ENCODE results near the gene CASZ1. TPM values are rescaled to one million over a fixed set of nuclear protein-coding genes. Genes with fewer than 3 reads are reported as not detected.

Gene CASZ1
- total and polyA plus RNA-seq, 2 donors: 1.8 to 3.9 TPM

DNA sequence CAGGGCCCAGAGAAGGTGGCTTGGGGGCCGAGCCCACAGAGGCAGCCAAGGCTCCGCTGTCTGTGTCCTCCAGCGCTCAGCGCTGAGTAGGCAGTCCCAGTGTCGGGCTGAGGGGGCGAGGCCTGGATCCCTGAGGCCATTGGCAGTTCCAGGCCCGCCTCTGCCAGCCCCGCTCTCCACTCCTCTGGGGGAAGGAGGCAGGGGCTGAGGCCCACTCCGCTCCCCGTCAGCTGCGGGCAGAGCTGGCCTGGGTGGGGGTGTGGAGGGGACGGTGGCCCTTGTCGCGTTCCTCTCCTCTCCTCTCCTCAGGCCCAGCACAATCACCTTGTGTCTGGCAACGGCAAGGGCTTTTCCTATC lies 132.8 kb downstream of the CASZ1 start:
- H3K4me1 ChIP-seq (ENCODE audit: control insufficient read depth in 2 of 2, insufficient read depth in 2 of 2, low read length in 2 of 2): peaks cover 0 to 6% of the 10 kb centered on the region in 2 donors
- no peaks in the 10 kb centered on the region for H3K9me3 ChIP-seq (ENCODE audit: control insufficient read depth in 2 of 2, insufficient read depth in 1 of 2, low read length in 1 of 2)
- H3K36me3 ChIP-seq (ENCODE audit: control insufficient read depth in 2 of 2, insufficient read depth in 2 of 2, low read length in 1 of 2): peaks cover 2 to 28% of the 10 kb centered on the region in 2 donors
- H3K4me3 ChIP-seq (ENCODE audit: low read length in 2 of 2): no peak overlapping the region
- 95% methylated on average over 15 of the region's 15 CpGs for WGBS
- no peak for DNase-seq (ENCODE audit: low read depth in 6 of 9, low spot score in 9 of 9)
- H3K27ac ChIP-seq (ENCODE audit: low read depth in 1 of 2, low read length in 1 of 2): no peak overlapping the region
- H3K27me3 ChIP-seq (ENCODE audit: control insufficient read depth in 2 of 2, insufficient read depth in 1 of 2, low read length in 1 of 2): peaks cover 0 to 10% of the 10 kb centered on the region in 2 donors

DNA sequence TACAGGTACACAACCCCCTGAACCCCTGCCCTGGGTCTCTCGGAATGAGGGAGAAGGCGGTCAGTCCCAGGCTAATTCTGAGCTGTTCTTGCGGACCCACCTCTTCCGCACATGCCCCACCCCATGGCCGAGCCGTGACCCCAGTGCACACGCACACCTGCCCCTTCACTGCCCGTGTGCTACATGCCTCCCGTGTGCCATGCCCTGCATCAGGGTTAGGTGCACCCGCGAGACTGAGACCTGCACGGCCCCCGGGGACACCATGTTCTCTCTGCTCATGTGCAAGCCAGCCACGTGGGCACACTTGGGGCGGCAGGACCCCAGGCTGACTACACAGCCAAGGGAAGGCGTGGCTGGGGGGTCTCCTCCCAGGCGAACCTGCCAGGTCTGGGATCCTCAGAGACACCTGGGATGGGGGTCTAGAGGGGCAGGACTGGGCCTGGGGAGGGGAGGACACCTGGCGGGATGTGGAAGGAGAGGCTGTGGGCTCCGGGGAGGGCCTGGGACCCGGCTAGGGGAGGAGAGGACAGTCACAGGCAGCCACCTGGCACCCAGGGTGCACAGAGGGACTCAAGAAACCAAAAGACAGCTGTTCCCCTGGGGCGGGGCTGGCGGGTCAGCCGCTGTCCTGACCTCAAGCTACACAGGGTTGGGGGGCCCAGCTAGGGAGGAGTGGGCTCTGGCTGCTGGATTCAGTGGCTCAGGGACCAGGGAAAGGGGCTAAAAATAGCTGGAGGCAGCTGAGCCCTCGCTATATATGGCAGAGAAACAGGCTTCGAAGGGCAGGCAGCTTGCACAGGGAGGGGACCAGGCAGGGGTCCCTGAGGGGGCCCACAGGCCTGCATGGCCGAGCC lies 133.4 kb downstream of the CASZ1 start:
- H3K9me3 ChIP-seq (ENCODE audit: control insufficient read depth in 2 of 2, insufficient read depth in 1 of 2, low read length in 1 of 2): no peaks in the 10 kb centered on the region
- H3K4me1 ChIP-seq (ENCODE audit: control insufficient read depth in 2 of 2, insufficient read depth in 2 of 2, low read length in 2 of 2): peaks cover 0 to 6% of the 10 kb centered on the region in 2 donors
- no peak for DNase-seq (ENCODE audit: low read depth in 6 of 9, low spot score in 9 of 9)
- H3K27ac ChIP-seq (ENCODE audit: low read depth in 1 of 2, low read length in 1 of 2): no peak overlapping the region
- no peak overlapping the region for H3K4me3 ChIP-seq (ENCODE audit: low read length in 2 of 2)
- H3K36me3 ChIP-seq (ENCODE audit: control insufficient read depth in 2 of 2, insufficient read depth in 2 of 2, low read length in 1 of 2): peaks cover 2 to 31% of the 10 kb centered on the region in 2 donors
- 92% methylated on average over 26 of the region's 26 CpGs for WGBS
- H3K27me3 ChIP-seq (ENCODE audit: control insufficient read depth in 2 of 2, insufficient read depth in 1 of 2, low read length in 1 of 2): peaks cover 0 to 6% of the 10 kb centered on the region in 2 donors

DNA sequence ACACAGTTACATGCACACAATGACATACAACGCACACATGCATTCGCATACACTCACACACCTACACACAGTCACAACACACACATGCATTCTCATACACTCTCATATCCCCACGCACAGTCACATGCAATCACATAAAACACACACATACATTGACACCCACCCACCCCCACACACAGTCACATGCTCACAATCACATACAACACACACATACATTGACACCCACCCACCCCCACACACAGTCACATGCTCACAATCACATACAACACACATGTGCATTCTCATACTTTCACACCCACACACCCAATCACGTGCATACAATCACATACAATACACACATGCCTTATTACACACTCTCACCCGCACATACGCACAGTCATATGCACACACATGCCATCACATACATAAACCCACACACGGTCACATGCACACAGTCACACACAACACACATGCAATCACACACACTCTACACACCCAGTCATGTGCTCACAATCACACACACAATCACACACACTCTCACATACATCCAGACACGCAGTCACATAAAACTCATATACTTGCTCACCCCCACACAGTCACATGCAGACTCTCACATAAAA lies 134.3 kb downstream of the CASZ1 start:
- no peak for DNase-seq (ENCODE audit: low read depth in 6 of 9, low spot score in 9 of 9)
- WGBS: over 99% methylated on average over 8 of the region's 8 CpGs
- Histone ChIP-seq H3K36me3 (ENCODE audit: control insufficient read depth in 2 of 2, insufficient read depth in 2 of 2, low read length in 1 of 2) (peaks cover 2 to 31% of the 10 kb centered on the region in 2 donors), H3K27ac (ENCODE audit: low read depth in 1 of 2, low read length in 1 of 2) (no peak overlapping the region), H3K4me3 (ENCODE audit: low read length in 2 of 2) (no peak overlapping the region), H3K4me1 (ENCODE audit: control insufficient read depth in 2 of 2, insufficient read depth in 2 of 2, low read length in 2 of 2) (peaks cover 0 to 6% of the 10 kb centered on the region in 2 donors), H3K9me3 (ENCODE audit: control insufficient read depth in 2 of 2, insufficient read depth in 1 of 2, low read length in 1 of 2) (no peaks in the 10 kb centered on the region), H3K27me3 (ENCODE audit: control insufficient read depth in 2 of 2, insufficient read depth in 1 of 2, low read length in 1 of 2) (peaks cover 0 to 3% of the 10 kb centered on the region in 2 donors)

DNA sequence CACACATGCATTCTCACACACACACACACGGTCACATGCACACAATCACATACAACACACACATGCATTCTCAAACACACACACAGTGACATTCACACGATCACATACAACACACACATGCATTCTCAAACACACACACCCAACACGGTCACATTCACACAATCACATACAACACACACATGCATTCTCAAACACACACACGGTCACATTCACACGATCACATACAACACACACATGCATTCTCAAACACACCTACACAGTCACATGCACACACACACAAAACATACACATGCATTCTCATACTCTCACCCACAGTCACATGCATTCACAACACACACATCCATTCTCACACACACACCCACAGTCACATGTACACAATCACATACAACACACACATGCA lies 135.0 kb downstream of the CASZ1 start:
- H3K9me3 ChIP-seq (ENCODE audit: control insufficient read depth in 2 of 2, insufficient read depth in 1 of 2, low read length in 1 of 2): no peaks in the 10 kb centered on the region
- no peak overlapping the region for H3K4me3 ChIP-seq (ENCODE audit: low read length in 2 of 2)
- no peak overlapping the region for H3K27ac ChIP-seq (ENCODE audit: low read depth in 1 of 2, low read length in 1 of 2)
- H3K36me3 ChIP-seq (ENCODE audit: control insufficient read depth in 2 of 2, insufficient read depth in 2 of 2, low read length in 1 of 2): peaks cover 2 to 31% of the 10 kb centered on the region in 2 donors
- no peak for DNase-seq (ENCODE audit: low read depth in 6 of 9, low spot score in 9 of 9)
- WGBS: 98% methylated on average over 5 of the region's 5 CpGs
- peaks cover 0 to 6% of the 10 kb centered on the region in 2 donors for H3K4me1 ChIP-seq (ENCODE audit: control insufficient read depth in 2 of 2, insufficient read depth in 2 of 2, low read length in 2 of 2)
- H3K27me3 ChIP-seq (ENCODE audit: control insufficient read depth in 2 of 2, insufficient read depth in 1 of 2, low read length in 1 of 2): peaks cover 0 to 2% of the 10 kb centered on the region in 2 donors

DNA sequence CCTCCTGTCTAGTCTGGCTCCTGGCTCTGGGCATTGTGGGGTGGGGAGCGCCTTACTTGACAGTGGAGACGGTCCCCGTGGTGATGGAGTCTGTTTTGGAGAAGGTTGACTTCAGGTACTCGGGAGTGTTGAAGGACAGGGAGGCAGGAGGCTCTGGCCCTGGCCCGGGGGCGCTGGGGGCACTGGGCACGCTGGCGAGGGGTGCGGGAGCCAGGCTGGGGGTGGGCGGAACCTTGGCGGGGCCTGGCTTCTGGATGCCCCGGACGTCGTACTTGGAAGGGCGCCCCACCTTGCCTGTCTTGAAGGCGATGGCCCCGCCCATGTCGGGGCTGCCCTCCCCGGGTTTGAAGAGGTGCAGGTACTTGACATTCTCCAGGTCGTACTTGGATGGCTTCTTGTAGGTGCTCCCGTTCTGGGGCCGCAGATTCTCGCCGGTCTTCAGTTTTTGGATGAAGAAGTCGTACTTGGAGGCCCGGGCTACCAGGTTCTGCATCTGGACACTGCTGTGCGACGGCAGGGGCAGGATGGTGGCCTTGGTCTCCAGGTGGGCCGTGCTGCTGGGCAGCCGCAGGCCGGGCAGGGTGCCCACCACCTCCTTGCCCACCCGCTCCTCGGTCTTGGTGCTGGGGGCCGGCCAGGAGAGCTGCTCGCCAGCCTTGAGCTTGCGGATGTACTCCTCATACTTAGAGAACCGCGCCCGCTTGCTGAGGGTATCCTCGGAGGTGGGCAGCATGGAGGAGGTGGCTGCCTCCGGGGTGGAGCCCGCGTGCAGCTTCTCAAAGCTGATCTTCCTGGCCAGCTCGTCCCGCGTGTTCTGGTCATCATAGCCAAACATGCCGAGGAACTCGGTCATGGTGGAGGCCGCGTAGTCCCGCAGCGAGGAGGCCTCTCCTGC lies 136.6 kb downstream of the CASZ1 start:
- no peak overlapping the region for H3K27ac ChIP-seq (ENCODE audit: low read depth in 1 of 2, low read length in 1 of 2)

DNA sequence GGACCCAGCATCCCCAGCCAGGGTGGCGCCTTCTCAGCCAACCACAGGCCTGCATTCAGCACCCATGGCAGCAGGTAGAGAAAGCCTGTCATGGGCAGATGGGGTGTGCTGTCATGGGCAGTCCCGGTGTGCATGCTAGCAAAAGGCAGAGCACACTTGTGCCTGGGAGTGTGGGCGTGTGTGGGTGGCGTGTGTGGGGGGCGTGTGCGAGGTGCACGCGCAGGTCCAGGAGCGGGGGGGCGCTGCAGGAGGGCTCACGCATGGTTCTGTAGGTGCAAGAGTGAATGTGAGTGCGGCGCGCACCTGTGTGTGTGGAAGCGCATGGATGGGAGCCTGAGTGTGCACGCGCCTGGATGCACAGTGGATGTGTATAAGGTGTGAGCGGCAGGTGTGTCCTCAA lies 137.2 kb downstream of the CASZ1 start:
- Histone ChIP-seq H3K4me3 (ENCODE audit: low read length in 2 of 2) (no peak overlapping the region), H3K27ac (ENCODE audit: low read depth in 1 of 2, low read length in 1 of 2) (no peak overlapping the region), H3K36me3 (ENCODE audit: control insufficient read depth in 2 of 2, insufficient read depth in 2 of 2, low read length in 1 of 2) (peaks cover 2 to 30% of the 10 kb centered on the region in 2 donors), H3K9me3 (ENCODE audit: control insufficient read depth in 2 of 2, insufficient read depth in 1 of 2, low read length in 1 of 2) (no peaks in the 10 kb centered on the region), H3K4me1 (ENCODE audit: control insufficient read depth in 2 of 2, insufficient read depth in 2 of 2, low read length in 2 of 2) (peaks cover 0 to 6% of the 10 kb centered on the region in 2 donors), H3K27me3 (ENCODE audit: control insufficient read depth in 2 of 2, insufficient read depth in 1 of 2, low read length in 1 of 2) (no peaks in the 10 kb centered on the region)
- 97% methylated on average over 18 of the region's 18 CpGs for WGBS
- DNase-seq (ENCODE audit: low read depth in 6 of 9, low spot score in 9 of 9): no peak

More for the DNA sequence above, 136.6 kb downstream of the CASZ1 start:
- H3K36me3 ChIP-seq (ENCODE audit: control insufficient read depth in 2 of 2, insufficient read depth in 2 of 2, low read length in 1 of 2): peaks cover 2 to 33% of the 10 kb centered on the region in 2 donors
- WGBS: 98% methylated on average over 52 of the region's 52 CpGs
- DNase-seq (ENCODE audit: low read depth in 6 of 9, low spot score in 9 of 9): no peak
- no peaks in the 10 kb centered on the region for H3K9me3 ChIP-seq (ENCODE audit: control insufficient read depth in 2 of 2, insufficient read depth in 1 of 2, low read length in 1 of 2)
- no peak overlapping the region for H3K4me3 ChIP-seq (ENCODE audit: low read length in 2 of 2)
- H3K27me3 ChIP-seq (ENCODE audit: control insufficient read depth in 2 of 2, insufficient read depth in 1 of 2, low read length in 1 of 2): no peaks in the 10 kb centered on the region
- H3K4me1 ChIP-seq (ENCODE audit: control insufficient read depth in 2 of 2, insufficient read depth in 2 of 2, low read length in 2 of 2): peaks cover 0 to 6% of the 10 kb centered on the region in 2 donors

DNA sequence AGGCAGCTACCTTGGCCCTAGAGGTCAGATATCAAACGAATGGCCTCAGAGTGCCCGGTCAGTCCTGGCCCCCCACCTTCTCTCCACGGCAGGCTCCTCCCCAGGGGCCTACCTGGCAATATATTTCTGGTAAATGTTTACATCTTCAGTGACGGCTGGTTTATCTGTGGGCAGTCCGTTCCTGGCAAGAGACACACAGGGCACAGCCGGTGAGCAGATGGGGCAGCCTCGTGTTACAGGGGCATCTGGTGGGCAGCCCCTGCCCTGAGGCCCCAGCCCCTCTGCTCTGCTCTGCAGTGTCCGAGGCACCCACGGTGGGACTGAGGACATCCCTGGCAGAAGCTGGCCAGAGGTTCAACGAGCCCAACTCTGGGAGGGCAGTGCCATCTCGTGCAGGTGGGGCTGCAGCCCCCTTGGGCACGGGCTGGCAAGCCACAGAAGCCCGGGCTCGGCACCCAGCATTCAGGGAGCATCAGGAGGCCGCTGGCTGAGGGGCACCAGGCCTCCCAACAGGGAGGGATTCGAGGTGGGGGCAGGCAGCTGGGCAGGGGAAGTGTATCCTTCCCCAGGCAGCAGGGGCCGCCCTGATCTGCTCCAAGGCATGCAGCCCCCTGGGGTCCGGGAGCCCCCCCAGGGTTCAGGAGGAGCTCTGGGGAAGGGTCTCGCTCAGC lies 137.9 kb downstream of the CASZ1 start:
- Histone ChIP-seq H3K27ac (ENCODE audit: low read depth in 1 of 2, low read length in 1 of 2) (no peak overlapping the region), H3K9me3 (ENCODE audit: control insufficient read depth in 2 of 2, insufficient read depth in 1 of 2, low read length in 1 of 2) (no peaks in the 10 kb centered on the region), H3K4me1 (ENCODE audit: control insufficient read depth in 2 of 2, insufficient read depth in 2 of 2, low read length in 2 of 2) (peaks cover 0 to 3% of the 10 kb centered on the region in 2 donors), H3K27me3 (ENCODE audit: control insufficient read depth in 2 of 2, insufficient read depth in 1 of 2, low read length in 1 of 2) (no peaks in the 10 kb centered on the region), H3K36me3 (ENCODE audit: control insufficient read depth in 2 of 2, insufficient read depth in 2 of 2, low read length in 1 of 2) (peaks cover 2 to 30% of the 10 kb centered on the region in 2 donors), H3K4me3 (ENCODE audit: low read length in 2 of 2) (no peak overlapping the region)
- DNase-seq (ENCODE audit: low read depth in 6 of 9, low spot score in 9 of 9): no peak
- 93% methylated on average over 19 of the region's 19 CpGs for WGBS

DNA sequence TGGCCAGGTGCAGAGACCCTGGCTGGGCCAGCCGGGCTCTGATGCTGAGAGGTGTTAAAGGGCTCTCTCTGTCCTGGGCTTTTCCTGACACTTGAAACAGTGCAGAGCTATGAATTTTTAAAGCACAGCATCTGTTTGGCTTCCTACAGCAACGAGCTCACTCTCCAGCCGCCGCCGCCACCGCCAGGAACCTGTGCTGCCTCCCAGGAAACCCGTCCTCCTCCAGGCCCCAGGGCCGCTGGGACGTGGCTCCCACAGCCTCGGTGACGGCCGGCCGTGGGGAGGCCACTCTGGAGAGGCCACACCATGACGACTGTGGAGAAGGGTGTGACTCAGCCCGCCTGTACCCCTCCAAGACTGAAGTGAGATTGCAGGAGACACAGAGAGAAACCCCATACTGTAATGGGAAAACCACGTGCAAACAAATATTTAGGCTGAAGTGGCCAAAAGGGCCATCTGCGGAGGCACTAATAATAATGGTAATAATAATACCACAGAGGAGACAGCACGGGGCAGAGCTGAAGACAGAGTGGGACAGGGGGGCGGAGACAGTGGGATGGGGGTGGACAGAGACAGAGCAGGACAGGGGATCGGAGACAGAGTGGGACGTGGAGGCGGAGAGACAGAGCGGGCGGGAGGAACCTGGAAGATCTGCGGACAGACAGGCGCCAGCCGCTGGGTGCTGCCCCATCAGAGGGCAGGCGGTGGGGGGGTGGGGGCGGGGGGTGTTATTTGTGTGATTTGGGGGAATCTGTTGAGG lies 139.2 kb downstream of the CASZ1 start:
- WGBS: 95% methylated on average over 29 of the region's 29 CpGs
- no peaks in the 10 kb centered on the region for H3K9me3 ChIP-seq (ENCODE audit: control insufficient read depth in 2 of 2, insufficient read depth in 1 of 2, low read length in 1 of 2)
- no peaks in the 10 kb centered on the region for H3K4me1 ChIP-seq (ENCODE audit: control insufficient read depth in 2 of 2, insufficient read depth in 2 of 2, low read length in 2 of 2)
- H3K27me3 ChIP-seq (ENCODE audit: control insufficient read depth in 2 of 2, insufficient read depth in 1 of 2, low read length in 1 of 2): no peaks in the 10 kb centered on the region
- H3K36me3 ChIP-seq (ENCODE audit: control insufficient read depth in 2 of 2, insufficient read depth in 2 of 2, low read length in 1 of 2): peaks cover 2 to 39% of the 10 kb centered on the region in 2 donors
- no peak for DNase-seq (ENCODE audit: low read depth in 6 of 9, low spot score in 9 of 9)
- no peak overlapping the region for H3K27ac ChIP-seq (ENCODE audit: low read depth in 1 of 2, low read length in 1 of 2)
- no peak overlapping the region for H3K4me3 ChIP-seq (ENCODE audit: low read length in 2 of 2)
